Nephron progenitor cell (in vitro differentiated cells): ENCODE data around the gene AHI1.

Experiments used
- DNase-seq: peaks from one replicate; pipeline ENCODE4 v3.0.0; 2021
- H3K27ac Mint-ChIP-seq: 2 replicates; pipeline ENCODE4 v1.8.0; 2021; ENCODE audit warnings: mild to moderate bottlenecking, moderate library complexity, mixed read lengths
- H3K27me3 Mint-ChIP-seq: 2 replicates; pipeline ENCODE4 v1.8.0; 2021; ENCODE audit warnings: mild to moderate bottlenecking, low read depth, mixed read lengths; ENCODE audit not compliant: poor library complexity
- H3K36me3 Mint-ChIP-seq: 2 replicates; pipeline ENCODE4 v1.8.0; 2021; ENCODE audit warnings: low read depth, mixed read lengths
- H3K4me1 Mint-ChIP-seq: 2 replicates; pipeline ENCODE4 v1.8.0; 2021; ENCODE audit warnings: mixed read lengths
- H3K4me3 Mint-ChIP-seq: 2 replicates; pipeline ENCODE4 v1.8.0; 2021; ENCODE audit warnings: mild to moderate bottlenecking, moderate library complexity, mixed read lengths
- H3K9me3 Mint-ChIP-seq: 2 replicates; pipeline ENCODE4 v1.8.0; 2021; ENCODE audit warnings: mild to moderate bottlenecking, moderate library complexity, mixed read lengths
- TF ChIP-seq, protein P1 (sequence below): fragments of 200-600 bp; sonication (generic); IDR thresholded peaks from 2 replicates; pipeline ENCODE4 v1.5.0; 2021; ENCODE audit warnings: antibody characterized with exemption

AHI1 gene

DNA sequence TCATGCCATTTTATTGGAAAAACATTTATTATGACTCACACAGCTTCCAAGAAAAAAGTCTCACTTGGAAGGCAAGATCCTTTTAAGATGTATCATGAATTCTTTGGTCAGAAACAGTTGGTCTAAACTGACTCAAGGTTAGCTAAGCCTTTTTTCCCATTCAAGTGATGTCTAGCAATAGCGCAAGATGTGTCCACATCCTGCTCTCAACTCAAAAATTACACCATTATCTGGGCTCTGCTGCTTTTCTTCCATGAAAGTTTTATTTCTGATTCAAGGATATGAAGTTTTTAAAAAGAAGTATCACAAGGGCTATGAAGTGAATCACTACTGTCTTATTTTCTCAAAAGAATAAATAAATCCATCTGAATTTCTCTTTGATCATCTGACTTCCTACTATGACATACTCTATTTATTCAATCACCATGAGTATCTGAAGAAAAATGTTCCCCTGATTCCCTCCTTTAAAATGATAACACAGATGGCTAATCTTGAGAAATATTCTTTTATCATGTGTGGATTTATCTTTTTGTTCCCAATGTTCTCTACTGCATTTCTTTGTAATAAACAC, 139.2 kb downstream of the AHI1 start:
- TF ChIP-seq, protein P1, sequence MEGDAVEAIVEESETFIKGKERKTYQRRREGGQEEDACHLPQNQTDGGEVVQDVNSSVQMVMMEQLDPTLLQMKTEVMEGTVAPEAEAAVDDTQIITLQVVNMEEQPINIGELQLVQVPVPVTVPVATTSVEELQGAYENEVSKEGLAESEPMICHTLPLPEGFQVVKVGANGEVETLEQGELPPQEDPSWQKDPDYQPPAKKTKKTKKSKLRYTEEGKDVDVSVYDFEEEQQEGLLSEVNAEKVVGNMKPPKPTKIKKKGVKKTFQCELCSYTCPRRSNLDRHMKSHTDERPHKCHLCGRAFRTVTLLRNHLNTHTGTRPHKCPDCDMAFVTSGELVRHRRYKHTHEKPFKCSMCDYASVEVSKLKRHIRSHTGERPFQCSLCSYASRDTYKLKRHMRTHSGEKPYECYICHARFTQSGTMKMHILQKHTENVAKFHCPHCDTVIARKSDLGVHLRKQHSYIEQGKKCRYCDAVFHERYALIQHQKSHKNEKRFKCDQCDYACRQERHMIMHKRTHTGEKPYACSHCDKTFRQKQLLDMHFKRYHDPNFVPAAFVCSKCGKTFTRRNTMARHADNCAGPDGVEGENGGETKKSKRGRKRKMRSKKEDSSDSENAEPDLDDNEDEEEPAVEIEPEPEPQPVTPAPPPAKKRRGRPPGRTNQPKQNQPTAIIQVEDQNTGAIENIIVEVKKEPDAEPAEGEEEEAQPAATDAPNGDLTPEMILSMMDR: no peak
- Mint-ChIP-seq H3K27ac (no peak overlapping the region), H3K4me3 (no peak overlapping the region), H3K36me3 (peaks cover 12% of the 10 kb centered on the region), H3K4me1 (no peaks in the 10 kb centered on the region), H3K27me3 (peaks cover 5% of the 10 kb centered on the region), H3K9me3 (peaks cover 12% of the 10 kb centered on the region)
- DNase-seq: no peak

DNA sequence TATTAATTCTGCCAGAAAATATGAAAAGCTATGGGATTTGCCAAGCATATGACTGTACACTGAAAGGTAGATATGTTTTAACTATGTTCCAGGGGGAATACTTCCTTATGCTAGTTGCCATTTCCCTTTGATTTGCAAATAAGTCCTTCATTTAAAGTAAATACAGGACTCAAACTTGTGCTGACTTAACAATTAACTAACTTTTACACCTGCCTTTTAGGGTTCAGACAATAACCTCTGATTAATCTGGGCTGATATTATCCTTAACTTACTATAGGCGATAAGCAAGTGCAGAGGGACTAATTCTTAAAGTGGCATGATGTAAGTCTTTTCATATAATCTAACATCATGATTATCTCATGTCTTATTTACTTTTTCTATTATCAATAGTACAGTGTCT, 143.1 kb downstream of the AHI1 start:
- no peak for DNase-seq
- no peaks in the 10 kb centered on the region for H3K9me3 Mint-ChIP-seq
- H3K4me3 Mint-ChIP-seq: no peak overlapping the region
- H3K27ac Mint-ChIP-seq: no peak overlapping the region
- H3K4me1 Mint-ChIP-seq: no peaks in the 10 kb centered on the region
- H3K36me3 Mint-ChIP-seq: no peaks in the 10 kb centered on the region
- peaks cover 5% of the 10 kb centered on the region for H3K27me3 Mint-ChIP-seq
- TF ChIP-seq, protein P1: no peak

DNA sequence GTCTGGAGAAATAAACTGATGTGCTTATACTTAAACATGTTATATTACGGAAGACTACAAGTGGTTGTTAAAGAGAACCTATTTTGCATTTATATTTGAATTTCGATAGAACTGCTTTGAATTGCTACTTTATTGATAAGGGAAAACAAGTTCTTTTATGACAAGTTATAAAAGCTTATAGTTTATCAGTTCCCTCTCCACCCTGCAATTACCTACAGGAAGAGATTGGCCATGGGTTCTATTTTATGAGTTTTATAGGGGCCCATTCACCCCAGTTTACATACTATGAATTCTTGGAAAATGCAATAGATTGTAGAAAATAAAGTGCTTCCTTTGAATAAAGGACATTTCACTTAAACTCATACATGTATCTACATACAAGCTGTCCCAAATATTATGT, 144.4 kb downstream of the AHI1 start:
- no peaks in the 10 kb centered on the region for H3K36me3 Mint-ChIP-seq
- TF ChIP-seq, protein P1: no peak
- no peak overlapping the region for H3K4me3 Mint-ChIP-seq
- H3K9me3 Mint-ChIP-seq: no peaks in the 10 kb centered on the region
- DNase-seq: no peak
- peaks cover 3% of the 10 kb centered on the region for H3K27me3 Mint-ChIP-seq
- no peak overlapping the region for H3K27ac Mint-ChIP-seq
- no peaks in the 10 kb centered on the region for H3K4me1 Mint-ChIP-seq

DNA sequence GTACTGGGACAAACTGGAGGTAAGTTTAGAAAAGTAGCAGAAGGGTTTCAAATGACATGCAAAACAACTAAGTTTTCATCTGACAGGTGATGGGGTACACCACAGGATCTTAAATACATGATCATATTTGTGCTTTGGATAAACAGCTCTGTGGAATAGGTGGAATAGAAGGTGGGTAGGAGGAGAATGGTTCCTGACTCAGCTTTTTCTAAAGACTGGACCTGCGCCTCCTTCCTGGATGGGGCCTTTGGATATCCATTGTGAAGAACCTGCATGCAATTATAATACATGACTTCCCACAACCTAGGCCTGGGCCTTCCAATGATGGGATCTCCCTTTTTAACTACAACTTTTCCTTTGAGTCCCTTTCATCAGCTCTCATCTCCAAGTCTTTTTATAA, 145.9 kb downstream of the AHI1 start:
- Mint-ChIP-seq H3K36me3 (no peaks in the 10 kb centered on the region), H3K27me3 (no peaks in the 10 kb centered on the region), H3K4me1 (no peaks in the 10 kb centered on the region), H3K27ac (no peak overlapping the region), H3K9me3 (no peaks in the 10 kb centered on the region), H3K4me3 (no peak overlapping the region)
- no peak for DNase-seq
- TF ChIP-seq, protein P1: no peak

DNA sequence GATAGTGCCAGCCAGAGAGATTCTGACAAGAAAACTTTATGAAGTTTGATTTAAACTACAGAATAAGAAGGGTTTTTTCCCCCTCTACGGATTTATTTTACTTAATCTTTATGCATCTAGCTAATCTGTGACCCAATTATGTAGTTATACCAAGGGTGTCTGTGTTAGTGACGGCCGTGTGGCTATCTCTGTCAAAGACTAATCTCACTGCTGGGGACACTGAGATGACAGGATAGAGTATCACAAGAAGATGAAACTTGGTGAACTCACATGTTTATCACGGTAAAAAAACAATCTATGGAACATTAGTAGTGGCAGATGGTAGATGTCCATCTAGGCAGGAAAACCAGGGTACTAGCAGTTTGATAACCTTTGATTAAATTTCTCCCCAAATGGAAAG, 149.7 kb downstream of the AHI1 start:
- no peak for DNase-seq
- TF ChIP-seq, protein P1: no peak
- Mint-ChIP-seq H3K9me3 (no peaks in the 10 kb centered on the region), H3K4me1 (no peaks in the 10 kb centered on the region), H3K27me3 (no peaks in the 10 kb centered on the region), H3K27ac (no peak overlapping the region), H3K36me3 (no peaks in the 10 kb centered on the region), H3K4me3 (no peak overlapping the region)

DNA sequence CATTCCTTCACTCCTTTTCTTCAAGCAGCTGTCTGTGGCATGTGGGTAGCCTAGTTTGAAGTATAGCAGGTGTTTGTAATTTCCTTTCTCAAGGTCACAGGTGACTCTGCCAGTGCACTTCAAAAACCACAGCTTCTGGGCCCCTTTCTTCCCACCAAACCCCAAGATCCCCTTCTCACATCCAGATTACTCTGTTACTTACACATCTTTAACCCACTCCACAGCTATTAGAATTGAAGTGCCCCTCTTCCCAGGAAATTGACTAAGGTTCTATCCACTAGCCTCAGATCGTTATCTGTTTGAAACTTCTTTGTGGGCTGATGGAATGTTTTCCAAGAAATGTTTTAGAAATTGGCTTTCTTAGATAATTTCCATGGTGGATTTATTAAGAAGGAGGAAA, 150.8 kb downstream of the AHI1 start:
- no peaks in the 10 kb centered on the region for H3K4me1 Mint-ChIP-seq
- no peaks in the 10 kb centered on the region for H3K36me3 Mint-ChIP-seq
- peak overlapping the region; percentile 7 for H3K27ac Mint-ChIP-seq
- H3K9me3 Mint-ChIP-seq: no peaks in the 10 kb centered on the region
- H3K4me3 Mint-ChIP-seq: no peak overlapping the region
- no peak for DNase-seq
- H3K27me3 Mint-ChIP-seq: no peaks in the 10 kb centered on the region
- TF ChIP-seq, protein P1: no peak
